MG63 (cell line): Measurements from ENCODE around the gene GSTO2. TPM values are rescaled to one million over a fixed set of nuclear protein-coding genes. Genes with fewer than 3 reads are reported as not detected.
A peak's percentile ranks its signal among the peaks of the same experiment; 100 is the strongest.

Source experiments
- DNase-seq: peaks from one replicate; pipeline ENCODE4 v3.0.0-alpha.2; 2020
- H3K27me3 ChIP-seq: fragments of 250-450 bp; sonication (Bioruptor Pico); 2 replicates; pipeline ENCODE4 v1.5.1; 2020; ENCODE audit warnings: mild to moderate bottlenecking, moderate library complexity
- H3K36me3 ChIP-seq: fragments of 250-450 bp; sonication (Bioruptor Pico); 2 replicates; pipeline ENCODE4 v1.5.1; 2020; ENCODE audit warnings: mild to moderate bottlenecking, moderate library complexity
- H3K4me3 ChIP-seq: fragments of 250-450 bp; sonication (Bioruptor Pico); 2 replicates; pipeline ENCODE4 v1.5.1; 2020; ENCODE audit warnings: mild to moderate bottlenecking, moderate library complexity
- H3K9me3 ChIP-seq: fragments of 250-450 bp; sonication (Bioruptor Pico); 2 replicates; pipeline ENCODE4 v1.5.1; 2020; ENCODE audit warnings: mild to moderate bottlenecking, moderate library complexity
- total RNA-seq: library from RNA; depleted of rRNA; stranded (reverse); fragments of >200 nt; shearing (Covaris generic); gene quantifications from 2 replicates; pipeline ENCODE4 v1.2.3, GENCODE V29; 2014; ENCODE audit warnings: low replicate concordance

Gene GSTO2
- total RNA-seq, 1 experiment from 2014 or later: 1.8 TPM

- no peak for DNase-seq
- Histone ChIP-seq H3K9me3 (no peaks in the 10 kb centered on the region), H3K27me3 (no peaks in the 10 kb centered on the region), H3K36me3 (peaks cover 37% of the 10 kb centered on the region), H3K4me3 (peak overlapping the region; percentile 99)
These were observed 68.0 kb downstream of the GSTO2 start for GRCh38 chr10:104336821-104337467.

GRCh38 chr10:104337521-104337984, 68.6 kb downstream of the GSTO2 start:
- H3K9me3 ChIP-seq: no peaks in the 10 kb centered on the region
- peak; percentile 59 for DNase-seq
- H3K4me3 ChIP-seq: peak overlapping the region; percentile 99
- peaks cover 37% of the 10 kb centered on the region for H3K36me3 ChIP-seq
- no peaks in the 10 kb centered on the region for H3K27me3 ChIP-seq

- DNase-seq: peak; percentile 64
- H3K9me3 ChIP-seq: no peaks in the 10 kb centered on the region
- H3K27me3 ChIP-seq: no peaks in the 10 kb centered on the region
- peaks cover 33% of the 10 kb centered on the region for H3K36me3 ChIP-seq
- peak within 1 kb of the TSS; percentile 99 for H3K4me3 ChIP-seq
These were observed 69.2 kb downstream of the GSTO2 start, which contains the start of gene ITPRIP for GRCh38 chr10:104337985-104338735. TSS of gene ITPRIP (minus strand) at chr10:104338465. CDS start at chr10:104316051, 22,414 bp downstream.

GRCh38 chr10:104339469-104340110, 70.6 kb downstream of the GSTO2 start:
- DNase-seq: peak; percentile 75
- H3K36me3 ChIP-seq: peaks cover 21% of the 10 kb centered on the region
- H3K27me3 ChIP-seq: no peaks in the 10 kb centered on the region
- H3K4me3 ChIP-seq: peak overlapping the region; percentile 99
- H3K9me3 ChIP-seq: no peaks in the 10 kb centered on the region

- H3K4me3 ChIP-seq: peak overlapping the region; percentile 99
- DNase-seq: no peak
- H3K9me3 ChIP-seq: no peaks in the 10 kb centered on the region
These were observed 71.1 kb downstream of the GSTO2 start for GRCh38 chr10:104340111-104340526.

GRCh38 chr10:104340641-104341040, 71.7 kb downstream of the GSTO2 start:
- no peaks in the 10 kb centered on the region for H3K27me3 ChIP-seq
- H3K9me3 ChIP-seq: no peaks in the 10 kb centered on the region
- DNase-seq: no peak
- H3K36me3 ChIP-seq: peaks cover 10% of the 10 kb centered on the region
- H3K4me3 ChIP-seq: no peak overlapping the region

More at GRCh38 chr10:104340111-104340526, 71.1 kb downstream of the GSTO2 start:
- H3K27me3 ChIP-seq: no peaks in the 10 kb centered on the region
- peaks cover 15% of the 10 kb centered on the region for H3K36me3 ChIP-seq

GRCh38 chr10:104342941-104343411, 74.0 kb downstream of the GSTO2 start:
- Histone ChIP-seq H3K27me3 (no peaks in the 10 kb centered on the region), H3K9me3 (no peaks in the 10 kb centered on the region), H3K36me3 (peaks cover 3% of the 10 kb centered on the region; the same call in 1 of the 2 replicates), H3K4me3 (no peak overlapping the region)
- DNase-seq: no peak

- H3K36me3 ChIP-seq: no peaks in the 10 kb centered on the region
- H3K27me3 ChIP-seq: no peaks in the 10 kb centered on the region
- no peaks in the 10 kb centered on the region for H3K9me3 ChIP-seq
- no peak overlapping the region for H3K4me3 ChIP-seq
- DNase-seq: no peak
These were observed 75.2 kb downstream of the GSTO2 start for GRCh38 chr10:104344219-104344618.

- no peaks in the 10 kb centered on the region for H3K27me3 ChIP-seq
- H3K4me3 ChIP-seq: no peak overlapping the region
- DNase-seq: no peak
- H3K36me3 ChIP-seq: no peaks in the 10 kb centered on the region
- H3K9me3 ChIP-seq: no peaks in the 10 kb centered on the region
These were observed 76.5 kb downstream of the GSTO2 start for GRCh38 chr10:104345515-104345914.

- Histone ChIP-seq H3K9me3 (no peaks in the 10 kb centered on the region), H3K4me3 (no peak overlapping the region), H3K27me3 (no peaks in the 10 kb centered on the region), H3K36me3 (no peaks in the 10 kb centered on the region)
- no peak for DNase-seq
These were observed 77.0 kb downstream of the GSTO2 start for GRCh38 chr10:104345941-104346340.

GRCh38 chr10:104347295-104348045, 78.5 kb downstream of the GSTO2 start:
- no peaks in the 10 kb centered on the region for H3K27me3 ChIP-seq
- no peak for DNase-seq
- H3K36me3 ChIP-seq: no peaks in the 10 kb centered on the region
- no peaks in the 10 kb centered on the region for H3K9me3 ChIP-seq
- no peak overlapping the region for H3K4me3 ChIP-seq

- Histone ChIP-seq H3K36me3 (no peaks in the 10 kb centered on the region), H3K27me3 (no peaks in the 10 kb centered on the region), H3K9me3 (no peaks in the 10 kb centered on the region), H3K4me3 (no peak overlapping the region)
- DNase-seq: no peak
These were observed 79.6 kb downstream of the GSTO2 start for GRCh38 chr10:104348601-104349000.

- Histone ChIP-seq H3K9me3 (no peaks in the 10 kb centered on the region), H3K36me3 (no peaks in the 10 kb centered on the region), H3K27me3 (no peaks in the 10 kb centered on the region), H3K4me3 (no peak overlapping the region)
- DNase-seq: no peak
These were observed 80.7 kb downstream of the GSTO2 start for GRCh38 chr10:104349623-104350126.

GRCh38 chr10:104350127-104350635, 81.2 kb downstream of the GSTO2 start:
- no peaks in the 10 kb centered on the region for H3K27me3 ChIP-seq
- no peaks in the 10 kb centered on the region for H3K9me3 ChIP-seq
- no peak for DNase-seq
- H3K4me3 ChIP-seq: no peak overlapping the region
- no peaks in the 10 kb centered on the region for H3K36me3 ChIP-seq

GRCh38 chr10:104351061-104351702, 82.2 kb downstream of the GSTO2 start:
- Histone ChIP-seq H3K4me3 (no peak overlapping the region), H3K36me3 (no peaks in the 10 kb centered on the region), H3K27me3 (no peaks in the 10 kb centered on the region), H3K9me3 (no peaks in the 10 kb centered on the region)
- no peak for DNase-seq

GRCh38 chr10:104351919-104352318, 82.9 kb downstream of the GSTO2 start:
- Histone ChIP-seq H3K36me3 (no peaks in the 10 kb centered on the region), H3K9me3 (no peaks in the 10 kb centered on the region), H3K4me3 (no peak overlapping the region), H3K27me3 (no peaks in the 10 kb centered on the region; the same call in 1 of the 2 replicates)
- DNase-seq: no peak
